Stimulated activated naive CD4-positive, alpha-beta T cell (primary cell): ENCODE data around the gene FNBP1L.

ENCODE experiments used
- DNase-seq, 6 experiments: peaks; one replicate each; lab custom pipeline; 2025; lab: John Stamatoyannopoulos, UW

The FNBP1L gene

GRCh38 chr1:93592551-93592949, 144.6 kb downstream of the FNBP1L start:
- DNase-seq, result no peak

- no peak for DNase-seq
Measured at GRCh38 chr1:93593854-93594602, 146.1 kb downstream of the FNBP1L start.

GRCh38 chr1:93594603-93594880, 146.6 kb downstream of the FNBP1L start:
- no peak for DNase-seq

- DNase-seq, result no peak
Measured at GRCh38 chr1:93595266-93595665, 147.3 kb downstream of the FNBP1L start.

- DNase-seq, result no peak
Measured at GRCh38 chr1:93595743-93596142, 147.8 kb downstream of the FNBP1L start.

- no peak for DNase-seq
Measured at GRCh38 chr1:93596329-93597089, 148.6 kb downstream of the FNBP1L start.

GRCh38 chr1:93597709-93598108, 149.8 kb downstream of the FNBP1L start:
- DNase-seq, result no peak

GRCh38 chr1:93598396-93598795, 150.5 kb downstream of the FNBP1L start:
- DNase-seq, result no peak

- no peak for DNase-seq
Measured at GRCh38 chr1:93598861-93599439, 151.0 kb downstream of the FNBP1L start.

- no peak for DNase-seq
Measured at GRCh38 chr1:93599479-93599878, 151.6 kb downstream of the FNBP1L start.

GRCh38 chr1:93600663-93601062, 152.7 kb downstream of the FNBP1L start:
- no peak for DNase-seq

GRCh38 chr1:93601686-93602085, 153.8 kb downstream of the FNBP1L start:
- DNase-seq, result no peak

- DNase-seq, result no peak
Measured at GRCh38 chr1:93602101-93602500, 154.2 kb downstream of the FNBP1L start.

GRCh38 chr1:93603106-93603505, 155.2 kb downstream of the FNBP1L start:
- no peak for DNase-seq

- no peak for DNase-seq
Measured at GRCh38 chr1:93603601-93604000, 155.7 kb downstream of the FNBP1L start.
